Measurements from ENCODE around the gene NUB1. TPM values are rescaled to one million over a fixed set of nuclear protein-coding genes. Genes with fewer than 3 reads are reported as not detected.

The NUB1 gene
- total and polyA plus RNA-seq, 2 donors, result 48.5 to 69.8 TPM

Other genes with a start within 250 kb of the NUB1 start
- not detected for gene GBX1, start 174.1 kb upstream of the NUB1 start, total RNA-seq
- gene GBX1, start 174.1 kb upstream of the NUB1 start, polyA plus RNA-seq, result 0.07 TPM
- gene ASB10, start 154.6 kb upstream of the NUB1 start, total RNA-seq, result not detected
- gene ASB10, start 154.6 kb upstream of the NUB1 start, polyA plus RNA-seq, result 0.05 TPM
- gene H2BK1, start 131.3 kb upstream of the NUB1 start, total RNA-seq, result not detected
- gene H2BK1, start 131.3 kb upstream of the NUB1 start, polyA plus RNA-seq, result 0.25 TPM
- 26.1 TPM for gene ABCF2, start 114.6 kb upstream of the NUB1 start, total RNA-seq
- gene ABCF2, start 114.6 kb upstream of the NUB1 start, polyA plus RNA-seq, result 18.9 TPM
- gene CHPF2, start 109.3 kb upstream of the NUB1 start, total RNA-seq, result 18.0 TPM
- gene CHPF2, start 109.3 kb upstream of the NUB1 start, polyA plus RNA-seq, result 35.2 TPM
- gene SMARCD3, start 93.1 kb upstream of the NUB1 start, total RNA-seq, result 4.1 TPM
- gene SMARCD3, start 93.1 kb upstream of the NUB1 start, polyA plus RNA-seq, result 9.6 TPM
- gene WDR86, start 68.2 kb downstream of the NUB1 start, total RNA-seq, result 5.0 TPM
- 1.3 TPM for gene WDR86, start 68.2 kb downstream of the NUB1 start, polyA plus RNA-seq
- 1.2 TPM for gene CRYGN, start 98.3 kb downstream of the NUB1 start, total RNA-seq
- gene CRYGN, start 98.3 kb downstream of the NUB1 start, polyA plus RNA-seq, result 0.34 TPM
- gene RHEB, start 178.1 kb downstream of the NUB1 start, total RNA-seq, result 90.8 TPM
- 115 TPM for gene RHEB, start 178.1 kb downstream of the NUB1 start, polyA plus RNA-seq